Spleen (tissue), 7 donors: Measurements from ENCODE around the gene CEP152.

Experiments
- POLR2A ChIP-seq, 3 donors: fragments of 450-650 bp; IDR thresholded peaks; one replicate each; pipeline ENCODE4 v1.5.1; 2017; ENCODE audit warnings: antibody characterized with exemption in 3 of 3, mild to moderate bottlenecking in 1 of 3
- POLR2AphosphoS5 ChIP-seq, 3 donors: sonication (generic); formaldehyde crosslinking; IDR thresholded peaks; one replicate each; pipeline ENCODE4 v1.5.1; 2017; ENCODE audit warnings: antibody characterized with exemption in 3 of 3
- TF ChIP-seq, protein P1 (sequence below), 11 experiments: fragments of 200-600 bp in 7 of 11; fragments of 450-650 bp in 4 of 11; sonication (generic) in 4 of 11; IDR thresholded peaks in 8 of 11; conservative IDR thresholded peaks in 3 of 11; 1 replicate in 7 of 11; 2 replicates in 4 of 11; pipeline versions ENCODE4 v1.4.0 to v1.8.0; 2016 to 2021; ENCODE audit warnings: antibody characterized with exemption in 11 of 11, inconsistent platforms in 4 of 11, mild to moderate bottlenecking in 1 of 11
- donor health status: DM: no; HTN: no; CAD: no; lungs with moderate emphysema.
- donor health status: DM: no; HTN: no; CAD: no.
- donor health status: DM: no; HTN: no; CAD: no.

GRCh38 chr15:48751595-48751994 lies 59.3 kb downstream of the CEP152 start:
- TF ChIP-seq, protein P1, sequence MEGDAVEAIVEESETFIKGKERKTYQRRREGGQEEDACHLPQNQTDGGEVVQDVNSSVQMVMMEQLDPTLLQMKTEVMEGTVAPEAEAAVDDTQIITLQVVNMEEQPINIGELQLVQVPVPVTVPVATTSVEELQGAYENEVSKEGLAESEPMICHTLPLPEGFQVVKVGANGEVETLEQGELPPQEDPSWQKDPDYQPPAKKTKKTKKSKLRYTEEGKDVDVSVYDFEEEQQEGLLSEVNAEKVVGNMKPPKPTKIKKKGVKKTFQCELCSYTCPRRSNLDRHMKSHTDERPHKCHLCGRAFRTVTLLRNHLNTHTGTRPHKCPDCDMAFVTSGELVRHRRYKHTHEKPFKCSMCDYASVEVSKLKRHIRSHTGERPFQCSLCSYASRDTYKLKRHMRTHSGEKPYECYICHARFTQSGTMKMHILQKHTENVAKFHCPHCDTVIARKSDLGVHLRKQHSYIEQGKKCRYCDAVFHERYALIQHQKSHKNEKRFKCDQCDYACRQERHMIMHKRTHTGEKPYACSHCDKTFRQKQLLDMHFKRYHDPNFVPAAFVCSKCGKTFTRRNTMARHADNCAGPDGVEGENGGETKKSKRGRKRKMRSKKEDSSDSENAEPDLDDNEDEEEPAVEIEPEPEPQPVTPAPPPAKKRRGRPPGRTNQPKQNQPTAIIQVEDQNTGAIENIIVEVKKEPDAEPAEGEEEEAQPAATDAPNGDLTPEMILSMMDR (IDR thresholded peaks at IDR 0.05 in 8 of 11, conservative IDR thresholded peaks at IDR 0.05 in 3 of 11), result no peak
- TF ChIP-seq POLR2A (IDR thresholded peaks at IDR 0.05) (no peak), POLR2AphosphoS5 (IDR thresholded peaks at IDR 0.05) (no peak)
